PC-3 (cell line): Measurements from ENCODE around the gene MYORG. TPM values are rescaled to one million over a fixed set of nuclear protein-coding genes. Genes with fewer than 3 reads are reported as not detected.

Source experiments
- ATAC-seq: fragments of 200-7000 bp; cut with Tn5 transposase; 2 replicates; pipeline ENCODE4 v1.9.1; 2020; ENCODE audit warnings: mild to moderate bottlenecking, moderate library complexity
- BruUV-seq: library from RNA; stranded (reverse); fragments of 400-500 nt; replicated peaks from 2 replicates; lab custom pipeline; 2021; lab: Mats Ljungman, UMichigan
- CTCF ChIA-PET: fragments of 300-600 bp; sonication (Branson Sonifier 250); formaldehyde crosslinking; loops from one replicate; lab custom pipeline; 2022; ENCODE audit warnings: antibody characterized with exemption; lab: Charles Lee
- POLR2A ChIA-PET: fragments of 300-600 bp; sonication (Branson Sonifier 250); formaldehyde crosslinking; loops from one replicate; lab custom pipeline; 2022; ENCODE audit warnings: antibody characterized with exemption; ENCODE audit not compliant: unreplicated experiment; lab: Charles Lee
- DNase-seq: peaks from one replicate; pipeline ENCODE4 v3.0.0-alpha.2; 2015
- H2AFZ ChIP-seq: fragments of 300-600 bp; sonication (generic); 2 replicates; pipeline ENCODE4 v1.6.0; 2016; ENCODE audit warnings: antibody characterized with exemption, low read length
- H3F3A ChIP-seq: fragments of 300-600 bp; sonication (generic); one replicate; pipeline ENCODE4 v1.6.0; 2017; ENCODE audit warnings: antibody characterized with exemption, low read length, control low read depth, mild to moderate bottlenecking; ENCODE audit not compliant: unreplicated experiment
- H3K27ac ChIP-seq: fragments of 300-600 bp; sonication (generic); 2 replicates; pipeline ENCODE4 v1.5.1; 2016; ENCODE audit warnings: mild to moderate bottlenecking, low read length
- H3K27me3 ChIP-seq: fragments of 300-600 bp; sonication (generic); 2 replicates; pipeline ENCODE4 v1.6.1; 2016; ENCODE audit warnings: low read length, mixed read lengths
- H3K36me3 ChIP-seq: fragments of 300-600 bp; sonication (generic); 2 replicates; pipeline ENCODE4 v1.6.1; 2016; ENCODE audit warnings: low read depth, mixed run types, low read length, mixed read lengths
- H3K4me1 ChIP-seq: fragments of 300-600 bp; sonication (generic); 2 replicates; pipeline ENCODE4 v1.5.1; 2016; ENCODE audit warnings: low read length; ENCODE audit not compliant: insufficient read depth
- H3K4me2 ChIP-seq: fragments of 300-600 bp; sonication (generic); 2 replicates; pipeline ENCODE4 v1.6.0; 2016; ENCODE audit warnings: low read length
- H3K4me3 ChIP-seq: fragments of 300-600 bp; sonication (generic); 2 replicates; pipeline ENCODE4 v1.5.1; 2016; ENCODE audit warnings: mild to moderate bottlenecking, low read length, mixed read lengths
- H3K79me2 ChIP-seq: fragments of 300-600 bp; sonication (generic); 2 replicates; pipeline ENCODE4 v1.6.1; 2017; ENCODE audit warnings: low read length, mixed read lengths
- H3K9ac ChIP-seq: fragments of 300-600 bp; sonication (generic); 2 replicates; pipeline ENCODE4 v1.6.0; 2016; ENCODE audit warnings: mild to moderate bottlenecking, low read length
- H3K9me2 ChIP-seq: fragments of 300-600 bp; sonication (generic); replicated peaks from 2 replicates; pipeline ENCODE4 v1.6.1; 2016; ENCODE audit warnings: mixed run types, low read length, mixed read lengths
- H3K9me3 ChIP-seq: fragments of 300-600 bp; sonication (generic); 2 replicates; pipeline ENCODE4 v1.6.1; 2016; ENCODE audit warnings: low read length, mixed read lengths
- H4K20me1 ChIP-seq: fragments of 300-600 bp; sonication (generic); 2 replicates; pipeline ENCODE4 v1.6.1; 2016; ENCODE audit warnings: low read length, mixed read lengths
- CTCF ChIP-seq: fragments of 300-600 bp; sonication (generic); conservative IDR thresholded peaks from 2 replicates; pipeline ENCODE4 v1.5.1; 2017; ENCODE audit warnings: antibody characterized with exemption, low read depth, mild to moderate bottlenecking, low read length
- EZH2 ChIP-seq: fragments of 300-600 bp; sonication (generic); IDR thresholded peaks from one replicate; pipeline ENCODE4 v1.6.1; 2017; ENCODE audit warnings: antibody characterized with exemption, mild to moderate bottlenecking, low read length; ENCODE audit not compliant: unreplicated experiment
- EZH2phosphoT487 ChIP-seq: fragments of 300-600 bp; sonication (generic); IDR thresholded peaks from 2 replicates; pipeline ENCODE4 v1.6.1; 2018; ENCODE audit warnings: mild to moderate bottlenecking, antibody characterized with exemption, low read length, borderline replicate concordance
- intact Hi-C: fragments of 100-400 bp; cut with micrococcal nuclease; formaldehyde crosslinking; loops from 2 replicates; pipeline ENCODE4 v1.9.0; 2023
- total RNA-seq: library from RNA; depleted of rRNA; stranded (reverse); fragments of >200 nt; gene quantifications from 2 replicates; pipeline ENCODE4 v1.2.3, GENCODE V29; 2014

Gene MYORG
- total RNA-seq, 1 experiment from 2014 or later = 3.4 TPM

DNA sequence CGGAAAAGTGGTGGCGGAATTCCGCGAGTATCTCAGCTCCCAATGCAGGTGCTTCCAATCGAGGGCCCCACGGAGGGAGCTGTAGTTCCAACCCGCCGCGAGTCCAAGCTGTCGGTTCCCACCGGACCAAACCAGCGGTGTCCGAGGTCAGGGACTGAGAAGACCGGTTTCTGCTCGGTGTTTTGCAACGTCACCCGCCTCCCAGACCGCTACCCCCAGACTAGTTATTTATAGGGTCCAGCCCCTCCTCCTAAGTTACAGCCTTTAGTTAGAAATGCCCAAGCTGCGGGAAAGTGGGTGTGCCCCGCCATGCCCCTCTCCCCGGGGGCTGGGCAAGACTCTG is 677 bp upstream of the MYORG start:
- Histone ChIP-seq H3K27ac (no peak overlapping the region), H3K36me3 (no peaks in the 10 kb centered on the region), H3K9me2 (no peaks in the 10 kb centered on the region), H3K4me3 (peak overlapping the region; percentile 82), H3K9me3 (no peaks in the 10 kb centered on the region), H3K79me2 (no peaks in the 10 kb centered on the region), H2AFZ (peak overlapping the region; percentile 97), H3K27me3 (no peaks in the 10 kb centered on the region), H3F3A (no peaks in the 10 kb centered on the region), H4K20me1 (no peaks in the 10 kb centered on the region), H3K4me1 (peaks cover 14% of the 10 kb centered on the region), H3K9ac (no peak overlapping the region), H3K4me2 (peak overlapping the region; percentile 97)
- TF ChIP-seq EZH2phosphoT487 (no peak), CTCF (no peak), EZH2 (no peak)
- intact Hi-C loops = loop anchor here (1.0 kb wide), 1 partner anchor 48 kb away; the partner anchor contains the start of genes KIF24 and NUDT2
- POLR2A ChIA-PET = interaction anchor here (0.6 kb wide), 1 partner anchor 32 kb away, joined by 19 read pairs; no protein-coding TSS in a partner anchor
- no peak for DNase-seq
- CTCF ChIA-PET = interaction anchor here (0.6 kb wide), 1 partner anchor 137 kb away, joined by 3 read pairs; no protein-coding TSS in a partner anchor
- BruUV-seq = no TSS peak
- 0 out of 2 replicates have a peak, but pooled peaks have one; percentile 2 for ATAC-seq

GRCh38 chr9:34375901-34376595 is 650 bp downstream of the MYORG start:
- Histone ChIP-seq H2AFZ (peak overlapping the region; percentile 97), H3K36me3 (no peaks in the 10 kb centered on the region), H3K79me2 (no peaks in the 10 kb centered on the region), H3K4me1 (peaks cover 14% of the 10 kb centered on the region), H3K4me3 (peak overlapping the region; percentile 82), H3F3A (no peaks in the 10 kb centered on the region), H3K9me2 (no peaks in the 10 kb centered on the region), H3K9me3 (no peaks in the 10 kb centered on the region), H3K27ac (no peak overlapping the region), H3K27me3 (no peaks in the 10 kb centered on the region), H3K9ac (peak overlapping the region; percentile 58), H4K20me1 (no peaks in the 10 kb centered on the region), H3K4me2 (peak overlapping the region; percentile 97)
- DNase-seq (peak; percentile 54), ATAC-seq (peak; percentile 40)
- ChIA-PET CTCF (interaction anchor here (1.4 kb wide), 1 partner anchor 28 kb away, joined by 3 read pairs; no protein-coding TSS in a partner anchor), POLR2A (no interaction called here)
- TF ChIP-seq EZH2phosphoT487 = no peak
- TF ChIP-seq CTCF = peak; percentile 42
- intact Hi-C loops = no loop called here
- TSS peak; percentile 80 for BruUV-seq
